Gastroesophageal sphincter (tissue), 4 donors: ENCODE data around the gene STOX2. TPM values are rescaled to one million over a fixed set of nuclear protein-coding genes. Genes with fewer than 3 reads are reported as not detected.

Experiments used
- ATAC-seq: fragments of 150-250 bp; one replicate; pipeline ENCODE4 v1.9.1; 2016; ENCODE audit warnings: mild to moderate bottlenecking, moderate library complexity
- H3K27ac ChIP-seq, 4 donors: fragments of 200-600 bp; sonication (generic) in 3 of 4; 1 replicate in 3 of 4; 2 replicates in 1 of 4; pipeline ENCODE4 v1.5.1; 2016 to 2019
- H3K27me3 ChIP-seq: fragments of 200-600 bp; sonication (generic); one replicate; pipeline ENCODE4 v1.5.1; 2019
- H3K36me3 ChIP-seq, 2 donors: fragments of 200-600 bp; sonication (generic); one replicate each; pipeline ENCODE4 v1.5.1; 2019; ENCODE audit warnings: control low read depth in 1 of 2
- H3K4me1 ChIP-seq, 3 donors: fragments of 200-600 bp; sonication (generic); 1 replicate in 2 of 3; 2 replicates in 1 of 3; pipeline ENCODE4 v1.5.1; 2016 to 2019; ENCODE audit warnings: control low read depth in 2 of 3
- H3K4me3 ChIP-seq, 2 donors: fragments of 200-600 bp; sonication (generic); one replicate each; pipeline ENCODE4 v1.5.1; 2019; ENCODE audit warnings: mild to moderate bottlenecking in 1 of 2, moderate library complexity in 1 of 2
- H3K9me3 ChIP-seq, 3 donors: fragments of 200-600 bp; sonication (generic); one replicate each; pipeline ENCODE4 v1.5.1; 2017 to 2019; ENCODE audit warnings: control low read depth in 2 of 3
- CTCF ChIP-seq, 4 experiments: fragments of 200-600 bp in 2 of 4; fragments of 450-650 bp in 2 of 4; sonication (generic) in 1 of 4; IDR thresholded peaks; one replicate each; pipeline ENCODE4 v1.5.1; 2017 to 2019; ENCODE audit warnings: antibody characterized with exemption in 4 of 4, mild to moderate bottlenecking in 2 of 4, moderate library complexity in 2 of 4
- EP300 ChIP-seq: sonication (generic); formaldehyde crosslinking; IDR thresholded peaks from one replicate; pipeline ENCODE4 v1.6.1; 2017; ENCODE audit warnings: antibody characterized with exemption, mild to moderate bottlenecking
- POLR2A ChIP-seq, 2 donors: fragments of 450-650 bp; IDR thresholded peaks; one replicate each; pipeline ENCODE4 v1.6.1; 2017; ENCODE audit warnings: antibody characterized with exemption in 2 of 2, mild to moderate bottlenecking in 2 of 2, moderate library complexity in 1 of 2
- POLR2AphosphoS5 ChIP-seq: sonication (generic); formaldehyde crosslinking; IDR thresholded peaks from one replicate; pipeline ENCODE4 v1.6.1; 2017; ENCODE audit warnings: antibody characterized with exemption
- WGBS, 2 donors: methylation state at CpG; one replicate each; pipeline ENCODE4 v1.1.5; 2018; ENCODE audit warnings: low coverage in 1 of 2; 5-methylcytosine and 5-hydroxymethylcytosine counted together
- total RNA-seq, 4 donors: library from RNA; depleted of rRNA; stranded (reverse); fragments of >200 nt; gene quantifications; one replicate each; pipeline ENCODE4 v1.1.0, GENCODE V29; 2016

Gene STOX2
- total RNA-seq, 4 donors from 2014 or later = 7.5 to 25.4 (median 11.2) TPM

- Histone ChIP-seq H3K27me3 (no peaks in the 10 kb centered on the region), H3K27ac (no peak overlapping the region), H3K36me3 (no peaks in the 10 kb centered on the region), H3K9me3 (no peaks in the 10 kb centered on the region), H3K4me3 (no peak overlapping the region), H3K4me1 (no peaks in the 10 kb centered on the region)
- TF ChIP-seq POLR2AphosphoS5 (no peak), CTCF (IDR thresholded peaks at IDR 0.05) (no peak), EP300 (no peak), POLR2A (IDR thresholded peaks at IDR 0.05) (no peak)
- no peak for ATAC-seq
- 70 to 87% methylated on average over 6 of the region's 6 CpGs for WGBS, 2 donors
Observed at GRCh38 chr4:184058026-184058425, 152.9 kb downstream of the STOX2 start.

- H3K27ac ChIP-seq = no peak overlapping the region
- ATAC-seq = no peak
- no peak overlapping the region for H3K4me3 ChIP-seq
- WGBS, 2 donors = 96 to 100% methylated on average over 3 of the region's 3 CpGs
- no peaks in the 10 kb centered on the region for H3K36me3 ChIP-seq
- no peaks in the 10 kb centered on the region for H3K27me3 ChIP-seq
- TF ChIP-seq POLR2A (IDR thresholded peaks at IDR 0.05) (no peak), CTCF (IDR thresholded peaks at IDR 0.05) (no peak), EP300 (no peak), POLR2AphosphoS5 (no peak)
- H3K9me3 ChIP-seq = no peaks in the 10 kb centered on the region
- no peaks in the 10 kb centered on the region for H3K4me1 ChIP-seq
Observed at GRCh38 chr4:184059099-184059498, 154.0 kb downstream of the STOX2 start.

GRCh38 chr4:184061582-184061981 is 156.5 kb downstream of the STOX2 start:
- Histone ChIP-seq H3K27ac (no peak overlapping the region), H3K4me3 (no peak overlapping the region), H3K27me3 (peaks cover 8% of the 10 kb centered on the region), H3K4me1 (no peaks in the 10 kb centered on the region), H3K9me3 (no peaks in the 10 kb centered on the region), H3K36me3 (no peaks in the 10 kb centered on the region)
- 100% methylated on average over 1 of the region's 7 CpGs for WGBS, 2 donors
- ATAC-seq = no peak
- TF ChIP-seq EP300 (no peak), POLR2AphosphoS5 (no peak), POLR2A (IDR thresholded peaks at IDR 0.05) (no peak), CTCF (IDR thresholded peaks at IDR 0.05) (no peak)

GRCh38 chr4:184062769-184063168 is 157.7 kb downstream of the STOX2 start:
- no peaks in the 10 kb centered on the region for H3K36me3 ChIP-seq
- no peak for ATAC-seq
- no peaks in the 10 kb centered on the region for H3K9me3 ChIP-seq
- H3K27ac ChIP-seq = no peak overlapping the region
- peaks cover 8% of the 10 kb centered on the region for H3K27me3 ChIP-seq
- no peak for TF ChIP-seq POLR2AphosphoS5
- TF ChIP-seq POLR2A (IDR thresholded peaks at IDR 0.05) = no peak
- no peak for TF ChIP-seq EP300
- no peak for TF ChIP-seq CTCF (IDR thresholded peaks at IDR 0.05)
- WGBS, 2 donors = 86 to 91% methylated on average over 7 of the region's 7 CpGs
- H3K4me3 ChIP-seq = no peak overlapping the region
- no peaks in the 10 kb centered on the region for H3K4me1 ChIP-seq

GRCh38 chr4:184064877-184065276 is 159.8 kb downstream of the STOX2 start:
- TF ChIP-seq EP300 (no peak), CTCF (IDR thresholded peaks at IDR 0.05) (no peak), POLR2A (IDR thresholded peaks at IDR 0.05) (no peak), POLR2AphosphoS5 (no peak)
- H3K9me3 ChIP-seq = no peaks in the 10 kb centered on the region
- peaks cover 8% of the 10 kb centered on the region for H3K27me3 ChIP-seq
- no peak overlapping the region for H3K27ac ChIP-seq
- H3K36me3 ChIP-seq = no peaks in the 10 kb centered on the region
- no peak for ATAC-seq
- WGBS, 2 donors = 90 to 97% methylated on average over 2 to 3 of the region's 5 CpGs
- H3K4me1 ChIP-seq = no peaks in the 10 kb centered on the region
- H3K4me3 ChIP-seq = no peak overlapping the region
